D341Med (cell line): ENCODE results near the gene GALNTL6.

Experiments
- DNase-seq: peaks from one replicate; pipeline ENCODE4 v3.0.0; 2012; ENCODE audit warnings: low spot score

Gene GALNTL6

DNA sequence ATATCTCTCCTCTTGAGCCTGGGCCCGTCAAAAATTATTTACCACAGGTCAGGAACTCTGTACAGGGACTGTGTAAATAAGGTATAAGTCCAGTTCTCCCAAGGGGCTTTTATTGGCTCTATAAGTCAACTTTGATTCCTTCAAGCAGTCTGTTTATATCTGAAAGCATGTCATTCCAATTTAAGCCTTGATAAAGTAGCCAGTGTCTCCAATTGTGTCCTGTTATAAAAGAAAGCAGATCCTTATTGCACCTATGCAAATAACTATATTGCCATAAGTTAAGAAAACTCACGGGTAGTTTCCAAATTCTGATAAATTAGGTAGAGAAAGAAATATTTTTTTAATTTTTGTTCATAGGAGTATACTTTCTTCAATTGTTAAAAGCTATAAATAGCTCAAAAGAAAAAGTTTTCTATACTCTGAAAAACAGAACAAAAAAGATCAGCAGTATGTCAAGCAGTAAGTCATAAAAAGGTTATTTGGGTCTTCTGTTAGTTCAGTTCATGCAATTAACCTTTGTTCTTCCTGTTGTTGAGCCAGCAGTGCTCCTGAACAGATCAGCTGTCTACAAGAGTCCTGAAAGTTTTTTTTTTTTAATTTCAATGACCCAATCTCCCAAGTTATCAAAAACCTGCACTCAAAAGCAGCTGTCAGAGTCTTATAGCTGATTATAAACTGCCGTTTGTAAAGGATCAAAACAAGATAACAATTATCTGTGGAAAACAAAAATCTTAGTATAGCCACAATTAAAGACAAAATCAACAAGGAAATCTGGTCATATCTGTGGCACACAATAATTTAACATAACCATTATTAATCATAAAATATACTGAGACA lies 1177.0 kb downstream of the GALNTL6 start:
- no peak for DNase-seq

GRCh38 chr4:172992648-172993378 lies 1179.6 kb downstream of the GALNTL6 start:
- DNase-seq, result no peak

- no peak for DNase-seq
These were observed 1182.0 kb downstream of the GALNTL6 start for GRCh38 chr4:172995161-172995560.

GRCh38 chr4:172995704-172996103 lies 1182.5 kb downstream of the GALNTL6 start:
- no peak for DNase-seq

- no peak for DNase-seq
These were observed 1183.5 kb downstream of the GALNTL6 start for GRCh38 chr4:172996571-172997216.

- DNase-seq, result no peak
These were observed 1184.0 kb downstream of the GALNTL6 start for GRCh38 chr4:172997217-172997609.

DNA sequence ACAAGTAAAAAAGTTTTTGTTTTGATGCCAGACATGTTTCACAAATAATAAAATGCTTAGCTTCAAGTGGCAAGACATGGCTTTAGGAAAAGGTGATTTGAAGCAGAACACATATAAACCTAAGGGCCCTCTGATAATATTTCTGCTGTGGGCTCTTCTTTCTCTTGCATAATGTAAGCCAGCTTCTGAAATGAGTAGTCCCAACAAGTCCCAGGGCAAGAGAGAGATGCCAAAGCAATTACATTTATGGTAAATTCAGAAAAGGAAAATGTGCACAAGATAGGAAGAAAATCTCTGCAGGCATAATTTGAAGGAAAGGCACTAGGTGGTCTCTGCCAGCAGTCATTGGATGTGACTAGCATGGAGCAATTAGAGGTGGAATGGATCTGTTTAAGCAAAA lies 1184.7 kb downstream of the GALNTL6 start:
- DNase-seq, result no peak

- no peak for DNase-seq
These were observed 1185.6 kb downstream of the GALNTL6 start for GRCh38 chr4:172998527-172999469.

GRCh38 chr4:173001571-173001970 lies 1188.4 kb downstream of the GALNTL6 start:
- no peak for DNase-seq

DNA sequence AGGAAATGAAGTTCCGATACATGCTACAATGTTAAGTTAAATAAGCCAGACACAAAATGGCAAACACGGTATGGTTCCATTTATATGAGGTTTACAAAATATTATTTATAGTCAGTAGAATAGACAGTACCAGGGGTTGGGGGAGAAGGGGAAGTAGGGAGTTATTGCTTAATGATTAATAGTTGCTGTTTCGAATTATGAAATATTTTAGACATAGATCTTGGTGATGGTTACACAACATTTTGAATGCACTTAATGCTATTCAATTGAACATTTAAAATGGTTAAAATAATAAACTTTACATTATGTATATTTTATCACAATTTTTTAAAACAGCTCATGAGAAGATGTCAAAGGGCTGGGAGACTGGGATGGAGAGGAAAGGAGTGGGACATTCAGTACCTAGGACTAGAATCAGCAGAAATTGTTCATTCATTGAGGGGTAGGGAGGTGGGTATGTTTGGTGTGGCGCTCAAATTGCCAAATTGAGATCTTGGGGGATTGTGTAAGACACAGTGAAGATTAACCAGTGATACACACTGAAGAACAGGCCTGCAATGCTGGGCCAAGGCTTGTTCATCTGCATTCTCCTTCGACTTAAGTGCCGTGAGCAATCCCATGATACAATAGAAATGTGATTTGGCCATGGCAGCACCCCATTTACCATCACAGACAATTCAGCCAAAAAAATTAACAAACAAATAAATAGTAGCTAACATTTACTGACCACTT lies 1189.8 kb downstream of the GALNTL6 start:
- DNase-seq, result no peak

- no peak for DNase-seq
These were observed 1192.9 kb downstream of the GALNTL6 start for GRCh38 chr4:173005912-173006633.

DNA sequence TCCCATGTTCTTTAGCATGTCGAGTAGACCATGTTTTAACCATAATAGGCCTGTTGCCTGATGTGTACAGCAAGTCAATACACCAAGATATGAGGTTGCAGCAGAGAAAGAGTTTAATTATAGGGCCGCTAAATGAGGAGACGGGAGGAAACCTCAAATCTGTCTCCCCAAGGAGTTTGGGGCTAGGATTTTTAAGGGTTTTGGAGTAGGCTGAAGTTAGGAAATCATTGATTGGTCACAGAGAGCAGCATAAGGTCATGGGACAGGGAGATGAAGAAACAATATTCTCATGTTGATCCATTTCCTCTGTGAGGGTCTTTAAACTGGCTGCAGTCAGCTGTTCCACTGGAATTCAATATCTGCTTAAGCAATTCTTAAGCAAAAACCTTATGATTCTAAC lies 1195.2 kb downstream of the GALNTL6 start:
- DNase-seq, result no peak

- DNase-seq, result no peak
These were observed 1196.1 kb downstream of the GALNTL6 start for GRCh38 chr4:173009129-173009823.

DNA sequence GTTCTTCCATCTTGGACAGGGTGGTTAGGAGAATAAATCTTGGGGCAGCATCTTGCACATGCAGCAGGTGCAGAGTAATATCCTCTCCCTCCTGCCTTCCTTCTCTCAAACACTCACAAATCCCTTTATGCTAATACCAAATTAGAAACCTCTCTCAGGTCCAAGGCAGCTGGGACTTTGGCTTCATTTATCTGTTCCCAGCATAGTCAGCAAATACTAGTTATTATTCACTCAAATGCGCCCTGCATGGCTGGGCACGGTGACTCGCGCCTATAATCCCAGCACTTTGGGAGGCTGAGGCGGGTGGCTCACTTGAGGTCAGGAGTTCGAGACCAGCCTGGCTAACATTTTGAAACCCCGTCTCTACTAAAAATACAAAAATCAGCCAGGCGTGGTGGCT lies 1199.4 kb downstream of the GALNTL6 start:
- DNase-seq, result no peak

DNA sequence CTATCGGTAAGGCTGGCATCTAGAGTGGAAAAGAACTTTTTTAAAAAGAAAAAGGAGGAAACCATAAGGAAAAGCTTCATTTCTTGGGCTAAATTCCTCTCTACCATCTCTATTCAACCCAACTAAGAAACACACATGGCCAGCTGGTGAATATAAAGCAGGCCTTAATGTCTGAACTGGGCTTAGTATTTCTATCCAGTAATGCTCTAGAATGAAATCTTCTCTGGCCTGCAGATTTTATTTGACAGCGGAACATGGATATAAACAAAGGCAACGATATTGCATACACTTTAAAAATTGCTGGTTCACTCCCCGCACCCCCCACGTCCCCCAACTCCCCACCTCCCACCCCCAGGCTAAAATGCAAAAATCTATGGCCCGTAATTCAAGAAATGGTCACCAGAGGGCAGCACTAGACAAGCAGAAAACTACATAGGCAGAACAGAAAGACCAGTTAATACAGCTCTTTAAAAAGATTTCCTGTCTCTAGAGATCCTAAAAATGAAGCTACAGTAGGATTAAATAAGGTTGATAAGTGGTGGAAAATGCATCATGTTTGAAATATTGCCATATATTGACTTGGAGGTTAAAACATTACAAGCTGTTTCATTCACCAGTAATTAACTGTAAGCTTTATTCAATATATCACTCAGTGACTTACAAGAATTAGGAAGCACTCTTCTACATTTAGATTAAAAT lies 1200.2 kb downstream of the GALNTL6 start:
- DNase-seq, result peak; percentile 63

DNA sequence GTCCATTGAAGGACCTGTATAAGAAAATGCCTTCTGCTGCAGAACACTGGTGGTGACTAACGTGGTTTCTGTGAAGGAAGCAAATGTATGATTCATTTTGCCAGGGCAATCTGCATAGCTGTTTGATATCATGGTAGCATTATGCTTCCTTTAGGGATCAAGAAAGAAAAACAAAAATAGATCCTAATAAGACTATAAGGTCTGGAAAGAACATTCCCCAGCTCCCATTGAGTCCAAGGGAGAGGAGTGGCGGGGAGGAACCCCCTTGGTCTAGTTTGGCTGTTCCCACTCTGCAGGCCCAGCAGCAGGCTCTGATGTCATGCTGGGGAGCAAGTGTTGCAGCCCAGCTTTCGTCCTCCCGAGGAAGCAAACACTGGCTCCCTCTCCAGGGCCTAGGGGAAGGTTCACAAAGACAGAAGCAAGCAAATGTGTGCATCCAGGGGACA lies 1200.9 kb downstream of the GALNTL6 start:
- DNase-seq, result peak; percentile 39

- no peak for DNase-seq
These were observed 1201.6 kb downstream of the GALNTL6 start for GRCh38 chr4:173014836-173015235.

DNA sequence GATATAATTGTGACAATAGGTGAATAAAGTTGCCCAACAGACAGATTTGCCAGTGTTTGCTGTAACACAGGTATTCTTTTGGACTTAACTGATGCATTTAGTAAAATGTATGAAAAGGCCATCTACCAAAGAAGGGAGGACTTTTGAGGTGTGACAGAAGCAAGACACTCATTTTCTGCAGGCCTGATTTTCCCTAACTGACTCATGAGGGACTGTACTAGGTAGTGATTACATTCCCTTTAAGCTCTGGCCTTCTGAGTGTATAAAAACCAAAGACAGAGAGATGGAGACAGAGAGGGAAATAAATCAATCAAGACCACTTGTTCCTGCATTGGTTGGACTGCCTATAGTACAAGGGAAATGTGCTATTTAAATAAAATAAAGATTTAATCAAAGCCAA lies 1204.6 kb downstream of the GALNTL6 start:
- DNase-seq, result no peak

DNA sequence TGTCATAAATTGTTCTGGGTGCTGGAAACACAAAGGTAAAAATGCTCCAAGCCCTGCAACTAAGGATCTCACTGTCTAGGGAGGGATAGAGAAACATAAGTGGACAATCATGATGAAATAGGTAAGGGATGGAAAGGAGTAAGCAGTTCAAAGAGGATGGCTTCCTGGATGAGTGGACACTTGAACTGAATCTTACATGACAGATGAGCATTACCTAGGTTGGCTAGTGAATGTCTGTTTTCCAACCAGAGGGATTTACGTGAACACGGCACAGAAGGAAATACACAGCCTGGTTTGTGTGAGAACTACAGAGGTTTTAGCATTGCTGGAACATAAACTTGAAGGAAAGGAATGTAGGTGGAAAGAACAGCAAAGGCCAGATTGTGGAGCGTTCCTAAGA lies 1205.2 kb downstream of the GALNTL6 start:
- DNase-seq, result no peak
